Activated gamma-delta T cell treated with Interleukin-2 at 50 U/mL for 16 hours (primary cell): Measurements from ENCODE around the gene P2RX2.
"Not testable (repeated sequence)": the region's sequence is repeated elsewhere in the genome, so short reads cannot be mapped to it uniquely, and the experiment has no call there.

Experiments
- DNase-seq: peaks from one replicate; pipeline ENCODE4 v3.0.0-alpha.2; 2020

Gene P2RX2

GRCh38 chr12:132584429-132584828 is 34.1 kb upstream of the P2RX2 start:
- DNase-seq: no peak

GRCh38 chr12:132585177-132585576 is 33.4 kb upstream of the P2RX2 start:
- no peak for DNase-seq

DNA sequence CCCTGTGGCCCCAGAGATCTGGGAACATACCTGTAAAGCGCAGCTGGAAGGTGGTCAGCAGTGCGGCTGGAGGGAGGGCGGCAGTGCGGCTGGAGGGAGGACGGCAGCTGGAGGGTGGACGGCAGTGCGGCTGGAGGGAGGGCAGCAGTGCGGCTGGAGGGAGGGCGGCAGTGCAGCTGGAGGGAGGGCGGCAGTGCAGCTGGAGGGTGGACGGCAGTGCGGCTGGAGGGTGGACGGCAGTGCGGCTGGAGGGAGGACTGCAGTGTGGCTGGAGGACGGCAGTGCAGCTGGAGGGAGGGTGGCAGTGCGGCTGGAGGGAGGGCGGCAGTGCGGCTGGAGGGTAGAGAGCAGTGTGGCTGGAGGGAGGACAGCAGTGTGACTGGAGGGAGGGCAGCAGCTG is 31.6 kb upstream of the P2RX2 start:
- no peak for DNase-seq

DNA sequence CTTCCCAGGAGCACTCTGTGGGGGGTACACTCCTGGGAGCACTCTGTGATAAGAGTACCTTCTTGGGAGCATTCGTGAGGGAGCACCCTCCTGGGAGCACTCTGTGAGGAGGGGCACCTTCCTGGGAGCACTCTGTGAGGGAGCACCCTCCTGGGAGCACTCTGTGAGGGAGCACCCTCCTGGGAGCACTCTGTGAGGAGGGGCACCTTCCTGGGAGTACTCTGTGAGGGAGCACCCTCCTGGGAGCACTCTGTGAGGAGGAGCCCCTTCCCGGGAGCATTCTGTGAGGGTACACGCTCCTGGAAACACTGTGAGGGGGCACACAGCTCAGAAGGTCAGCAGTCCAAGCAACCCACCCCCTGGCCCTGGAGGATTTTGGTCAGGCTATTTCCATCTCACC is 30.8 kb upstream of the P2RX2 start:
- no peak for DNase-seq

DNA sequence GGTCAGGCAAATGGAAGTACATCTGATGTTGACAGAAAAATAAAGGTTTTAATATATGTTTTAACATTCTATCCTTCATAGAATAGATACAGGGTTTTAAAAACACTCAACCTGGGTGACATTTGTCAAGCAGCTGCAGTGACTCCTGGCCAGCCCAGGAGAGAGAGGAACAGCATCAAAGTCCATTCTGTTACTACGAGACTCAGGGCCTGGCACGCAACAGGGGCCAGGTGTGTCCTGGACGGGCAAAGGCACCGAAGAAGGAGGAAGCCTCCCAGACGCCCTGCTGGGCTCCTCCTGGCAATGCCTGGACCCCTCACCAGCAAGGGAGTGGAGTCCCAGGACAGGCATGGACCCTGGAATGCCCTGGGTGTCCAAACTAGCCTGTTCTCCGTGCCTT is 30.3 kb upstream of the P2RX2 start:
- DNase-seq: no peak

DNA sequence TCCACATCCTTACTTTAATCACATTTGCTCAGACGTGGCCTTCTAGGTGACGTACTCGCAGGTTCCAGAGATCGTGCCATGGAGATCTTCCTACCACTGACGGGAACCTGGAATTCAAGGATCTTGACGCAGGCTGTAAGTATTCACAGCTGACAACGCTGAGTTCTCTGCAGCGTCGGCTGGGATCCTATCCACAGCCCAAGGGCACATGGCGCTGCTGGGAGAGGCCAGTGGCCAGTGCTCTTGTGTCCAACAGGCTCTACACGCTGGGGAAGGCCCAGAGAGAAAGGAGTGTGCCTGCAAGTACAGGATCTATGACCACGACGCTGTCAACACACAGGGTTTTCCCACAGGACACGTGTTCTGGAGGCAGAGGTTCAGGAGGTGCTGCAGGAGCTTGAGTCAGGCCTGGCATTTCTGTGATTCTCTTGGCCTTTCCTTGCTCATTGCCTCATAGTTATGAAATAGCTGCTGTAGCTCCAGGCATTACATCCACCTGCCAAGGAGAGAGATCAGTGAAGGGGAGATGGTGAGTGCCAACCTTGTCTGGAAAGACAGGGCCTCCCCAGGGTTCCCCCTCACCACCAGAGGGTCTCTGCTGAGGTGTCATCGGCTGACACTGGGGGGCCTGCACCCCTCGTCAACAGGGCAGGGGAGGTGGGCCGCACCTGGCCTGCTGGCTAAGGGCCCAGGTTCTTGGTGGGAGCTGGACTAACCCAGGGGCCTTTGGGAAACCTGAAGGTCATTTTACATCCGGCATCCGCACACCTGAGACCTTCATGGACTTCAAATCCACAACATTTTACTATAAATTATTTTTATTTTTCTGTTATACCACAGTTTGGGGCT is 29.5 kb upstream of the P2RX2 start:
- DNase-seq: no peak

DNA sequence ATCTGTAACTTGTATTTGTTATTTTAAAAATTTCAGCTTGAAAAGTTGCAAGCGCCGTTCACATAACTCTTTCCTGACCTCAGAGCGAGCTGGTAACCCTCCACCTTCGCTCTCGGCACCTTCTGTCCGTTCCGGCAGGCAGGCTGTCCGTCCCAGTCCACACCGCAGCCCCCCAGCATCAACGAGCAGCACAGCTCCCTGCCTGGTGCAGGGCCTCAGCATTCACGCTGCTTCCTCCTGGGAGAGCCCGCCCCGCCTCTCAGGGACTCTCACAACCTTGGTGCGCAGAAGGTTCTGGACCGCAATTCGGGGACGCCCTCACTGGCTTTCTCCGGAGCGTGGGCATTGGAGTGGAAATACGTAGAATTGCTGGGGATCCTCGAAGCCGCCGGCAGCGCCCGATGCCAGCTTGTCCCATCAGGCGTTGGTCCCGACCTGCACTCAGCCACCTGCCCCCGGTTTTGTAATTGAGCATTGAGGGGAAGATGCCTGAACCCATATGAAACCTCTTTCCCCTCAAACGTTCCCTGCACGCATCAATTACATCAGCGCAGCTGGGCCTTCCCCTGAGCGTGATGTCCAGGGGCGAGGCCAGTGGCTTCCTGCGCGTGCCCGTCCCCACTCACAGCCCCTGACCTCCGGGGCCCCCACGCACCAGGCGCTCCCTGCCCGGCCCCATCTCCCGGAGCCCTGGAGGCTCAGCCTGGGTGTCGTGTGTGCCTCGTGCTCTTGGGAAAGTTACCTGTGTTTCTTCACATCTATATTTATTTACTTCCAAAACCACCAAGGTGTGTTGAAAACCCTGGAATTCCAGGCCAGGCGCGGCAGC is 27.3 kb upstream of the P2RX2 start:
- no peak for DNase-seq

- DNase-seq: no peak
Measured at GRCh38 chr12:132592282-132592970, 26.1 kb upstream of the P2RX2 start.

GRCh38 chr12:132593071-132593470 is 25.5 kb upstream of the P2RX2 start:
- no peak for DNase-seq

DNA sequence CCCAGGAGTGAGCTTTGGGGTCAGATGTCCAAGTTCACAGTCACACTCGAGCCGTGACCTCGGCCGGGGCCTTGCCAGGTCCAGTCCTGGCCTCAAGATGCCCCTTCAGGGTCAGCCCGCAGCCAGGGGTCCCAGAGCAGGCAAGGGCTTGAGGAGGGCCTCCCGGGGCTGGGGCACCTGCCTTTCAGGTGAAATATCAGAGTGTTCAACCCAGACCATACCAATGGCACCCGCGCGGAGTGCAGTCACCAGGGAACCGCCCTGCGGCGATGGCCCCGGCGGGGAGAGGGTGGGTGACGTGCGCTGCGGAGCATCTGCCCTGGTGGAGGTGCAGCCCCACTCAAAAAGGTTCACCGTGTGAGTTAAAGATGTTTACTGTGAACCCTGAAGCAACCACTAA is 25.1 kb upstream of the P2RX2 start:
- DNase-seq: no peak

DNA sequence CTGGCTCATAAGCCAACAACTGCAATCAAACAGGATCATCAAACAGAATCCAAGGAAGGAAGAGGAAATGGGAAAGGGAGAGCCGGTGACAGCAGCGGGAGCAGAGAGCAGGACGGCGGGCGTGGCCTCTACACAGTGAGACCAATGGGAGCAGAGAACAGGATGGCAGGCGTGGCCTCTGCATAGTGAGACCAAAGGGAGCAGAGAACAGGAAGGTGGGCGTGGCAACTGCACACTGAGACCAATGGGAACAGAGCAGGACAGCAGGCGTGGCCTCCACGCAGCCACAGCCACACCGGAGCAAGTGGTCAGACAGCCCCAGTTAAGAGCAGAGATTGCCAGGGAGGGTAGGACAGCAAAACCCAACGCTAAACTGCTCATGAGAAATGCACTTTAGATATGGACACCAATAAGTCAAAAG is 24.6 kb upstream of the P2RX2 start:
- DNase-seq: no peak

GRCh38 chr12:132595183-132595582 is 23.4 kb upstream of the P2RX2 start:
- no peak for DNase-seq

DNA sequence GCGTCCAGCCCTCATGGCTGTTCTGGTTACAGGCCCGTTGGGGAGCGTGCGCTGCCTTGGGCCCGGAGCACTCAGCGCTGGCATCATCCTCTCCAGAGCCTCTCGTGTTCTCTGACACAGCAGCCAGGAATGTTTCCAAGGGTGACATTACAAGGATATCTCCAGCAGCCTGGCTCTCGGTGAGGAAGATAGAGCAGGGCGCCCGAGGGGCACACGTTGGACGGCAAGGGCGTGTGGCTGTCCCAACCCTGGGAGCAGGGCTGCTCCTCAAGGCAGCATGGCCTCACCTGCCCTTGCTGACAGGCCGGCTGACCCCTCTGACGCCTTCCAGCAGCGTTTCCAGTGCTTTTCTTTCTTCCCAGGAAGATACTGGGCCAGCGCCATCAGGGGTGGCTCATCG is 22.6 kb upstream of the P2RX2 start:
- no peak for DNase-seq

- DNase-seq: no peak
Measured at GRCh38 chr12:132597333-132598316, 21.0 kb upstream of the P2RX2 start.

GRCh38 chr12:132599502-132599901 is 19.1 kb upstream of the P2RX2 start:
- not testable (repeated sequence) for DNase-seq

DNA sequence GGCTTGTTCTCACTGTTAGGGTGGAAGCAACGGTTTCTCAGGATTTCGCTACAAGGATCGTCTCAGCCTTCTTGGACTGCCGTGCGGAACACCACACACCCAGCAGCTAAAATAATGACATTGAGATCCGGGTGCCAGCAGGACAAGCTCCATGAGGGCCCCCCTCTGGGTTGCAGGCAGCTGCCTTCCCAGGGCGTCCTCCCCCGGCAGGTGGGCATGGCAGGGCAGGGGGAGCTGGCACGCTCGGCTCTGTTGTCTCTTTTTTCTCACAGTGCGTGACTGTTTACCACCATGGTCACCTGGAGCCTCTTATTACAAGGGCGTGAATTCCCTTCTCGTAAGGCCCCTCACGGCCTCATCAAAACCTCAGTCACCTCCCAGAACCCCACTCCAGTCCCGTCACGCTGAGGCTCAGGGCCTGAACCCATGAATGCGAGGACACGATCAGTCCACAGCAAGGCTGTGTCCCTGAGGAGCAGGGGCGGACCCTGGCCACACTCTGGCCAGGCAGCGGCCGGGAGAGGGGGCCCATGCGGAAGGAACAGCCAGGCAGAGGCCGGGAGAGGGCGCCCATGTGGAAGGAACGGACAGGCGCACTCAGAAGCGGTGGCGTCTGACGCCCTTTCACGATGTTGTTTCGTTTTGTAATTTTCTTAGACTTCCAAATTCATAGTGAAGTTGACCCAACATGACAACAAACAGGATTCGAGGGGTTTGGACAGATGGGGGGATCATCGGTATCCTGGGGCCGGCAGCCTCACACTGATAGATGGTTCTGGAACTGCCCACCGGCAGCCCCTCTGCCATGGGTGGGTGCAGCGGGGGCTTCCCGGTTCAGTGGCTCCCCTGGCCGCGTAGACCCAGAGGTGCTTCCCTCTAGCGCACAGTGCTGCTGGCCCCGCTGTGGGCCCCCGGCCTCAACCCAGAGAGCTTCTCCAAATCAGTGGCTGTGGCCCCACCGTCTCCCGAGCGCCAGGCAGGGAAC is 18.2 kb upstream of the P2RX2 start:
- peak; percentile 19 for DNase-seq

- DNase-seq: no peak
Measured at GRCh38 chr12:132601171-132601883, 17.2 kb upstream of the P2RX2 start.

DNA sequence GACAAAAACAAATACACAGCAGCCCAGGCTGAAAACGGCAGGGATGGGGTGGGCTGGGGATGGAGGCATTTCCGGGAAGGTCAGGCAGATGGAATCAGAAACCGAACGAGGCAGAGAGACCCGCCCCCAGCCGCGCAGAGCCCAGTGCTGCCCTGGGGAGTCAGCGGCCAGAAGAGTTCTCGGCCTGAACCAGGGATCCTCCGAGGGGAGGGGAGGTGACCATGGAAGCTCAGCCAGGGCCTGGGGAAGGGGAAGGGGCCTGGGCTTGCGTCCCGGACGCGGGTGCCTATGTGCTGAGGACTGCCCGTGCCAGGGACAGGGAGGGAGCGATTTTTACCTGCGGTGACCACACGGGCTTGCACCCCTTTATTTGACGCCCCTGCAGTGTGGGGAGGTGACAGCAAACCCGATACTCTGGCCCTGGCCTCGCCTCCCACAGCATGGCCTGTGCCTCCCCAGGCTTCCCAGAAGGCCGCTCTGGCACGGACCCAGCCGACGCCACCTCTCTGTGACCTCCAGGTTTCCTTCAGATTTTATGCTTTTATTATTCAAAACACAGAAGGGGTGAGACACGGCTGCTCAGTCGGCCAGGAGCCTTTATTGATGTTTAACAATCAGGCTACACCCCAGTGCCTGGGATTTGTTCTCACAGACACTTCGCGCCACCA is 15.9 kb upstream of the P2RX2 start:
- DNase-seq: no peak

- no peak for DNase-seq
Measured at GRCh38 chr12:132603240-132604150, 15.1 kb upstream of the P2RX2 start.
